HG03342 (cell line): ENCODE data around the gene DCTN4.
"Not testable (repeated sequence)": the region's sequence is repeated elsewhere in the genome, so short reads cannot be mapped to it uniquely, and the experiment has no call there.

Experiments used
- ATAC-seq: cut with Tn5 transposase; IDR thresholded peaks from one replicate; pipeline ENCODE4 v1.9.1; 2021; ENCODE audit warnings: mild to moderate bottlenecking, moderate library complexity; ENCODE audit not compliant: unreplicated experiment

DCTN4 gene

GRCh38 chr5:150758531-150759333 lies at the start of gene DCTN4:
Gene DCTN4, minus strand, starts transcription at chr5:150759017. Its CDS starts 24 bp downstream, at chr5:150758993.
- ATAC-seq, result peak; percentile 96

- ATAC-seq, result no peak
Observed at GRCh38 chr5:150804388-150804787, 45.6 kb upstream of the DCTN4 start.

DNA sequence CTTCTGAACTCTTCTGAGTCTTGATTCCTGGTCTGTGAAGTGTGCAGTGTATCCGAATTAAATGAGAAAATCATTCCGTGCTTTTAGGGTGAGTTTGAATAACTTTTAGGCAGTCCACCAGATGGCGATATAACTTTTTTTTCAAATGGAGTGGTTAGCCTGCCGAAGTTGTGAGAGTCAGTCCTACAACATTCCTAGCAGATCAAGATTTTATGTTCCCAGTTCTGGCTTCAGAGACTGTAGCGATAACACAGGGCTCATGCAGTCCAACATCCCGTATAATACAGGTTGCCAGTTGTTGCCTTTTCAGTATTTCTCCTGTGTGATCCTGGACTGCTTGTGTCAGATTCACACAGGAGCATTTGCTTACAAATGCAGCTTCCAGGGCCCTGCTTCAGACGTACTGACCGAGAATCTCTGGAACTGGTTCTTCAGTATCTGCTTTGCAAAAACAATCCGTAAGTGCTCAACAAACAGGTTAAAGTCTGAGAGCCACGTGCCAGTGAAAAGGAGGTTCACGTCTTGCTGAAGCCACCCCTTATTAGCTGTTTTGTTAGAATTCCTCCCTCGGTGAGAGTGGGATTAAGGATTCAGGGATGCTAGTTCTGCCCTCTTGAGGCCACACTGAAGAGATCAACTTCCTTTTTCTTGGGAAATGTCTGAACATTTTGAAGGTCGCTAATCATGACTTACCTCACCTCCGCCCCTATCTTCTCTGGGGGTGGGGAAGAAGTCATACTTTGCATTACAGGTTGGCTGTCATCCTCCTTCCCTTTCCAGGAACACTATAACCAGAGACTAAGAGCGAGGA lies 42.5 kb upstream of the DCTN4 start:
- no peak for ATAC-seq

DNA sequence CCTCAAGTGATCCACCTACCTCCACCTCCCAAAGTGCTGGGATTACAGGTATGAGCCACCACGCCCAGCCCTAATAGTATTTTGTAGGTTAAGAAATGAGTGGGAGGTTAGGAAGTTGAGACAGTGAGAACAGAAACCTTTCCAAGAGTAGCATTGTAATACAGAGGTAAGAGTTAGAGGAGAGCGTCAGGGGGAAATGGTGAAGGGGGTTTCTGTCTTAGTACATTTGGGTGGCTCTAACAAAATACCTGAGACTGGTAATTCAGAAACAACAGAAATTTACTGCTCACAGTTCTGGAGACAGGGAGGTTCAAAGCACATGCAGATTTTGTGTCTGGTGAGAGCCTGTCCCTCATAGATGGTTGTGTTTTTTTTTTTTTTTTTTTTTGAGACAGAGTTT lies 38.6 kb upstream of the DCTN4 start:
- ATAC-seq, result no peak

GRCh38 chr5:150794927-150795326 lies 36.1 kb upstream of the DCTN4 start:
- no peak for ATAC-seq

- not testable (repeated sequence) for ATAC-seq
Observed at GRCh38 chr5:150793423-150793888, 34.6 kb upstream of the DCTN4 start.

DNA sequence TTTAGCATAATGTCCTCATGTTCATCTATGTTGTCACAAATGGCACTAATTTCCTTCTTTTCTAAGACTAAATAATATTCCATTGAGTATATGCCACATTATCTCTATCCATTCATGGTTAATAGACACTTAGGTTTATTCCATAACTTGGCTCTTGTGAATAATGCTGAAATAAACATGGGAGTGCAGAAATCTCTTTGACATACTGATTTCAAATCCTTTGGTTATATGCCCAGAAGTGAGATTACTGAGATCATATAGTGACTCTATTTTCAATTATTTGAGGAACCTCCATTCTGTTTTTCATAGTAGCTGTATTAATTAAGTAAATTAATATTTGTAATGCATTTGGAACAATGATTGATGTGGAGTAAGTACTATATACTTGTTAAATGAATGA lies 32.7 kb upstream of the DCTN4 start:
- ATAC-seq, result no peak

DNA sequence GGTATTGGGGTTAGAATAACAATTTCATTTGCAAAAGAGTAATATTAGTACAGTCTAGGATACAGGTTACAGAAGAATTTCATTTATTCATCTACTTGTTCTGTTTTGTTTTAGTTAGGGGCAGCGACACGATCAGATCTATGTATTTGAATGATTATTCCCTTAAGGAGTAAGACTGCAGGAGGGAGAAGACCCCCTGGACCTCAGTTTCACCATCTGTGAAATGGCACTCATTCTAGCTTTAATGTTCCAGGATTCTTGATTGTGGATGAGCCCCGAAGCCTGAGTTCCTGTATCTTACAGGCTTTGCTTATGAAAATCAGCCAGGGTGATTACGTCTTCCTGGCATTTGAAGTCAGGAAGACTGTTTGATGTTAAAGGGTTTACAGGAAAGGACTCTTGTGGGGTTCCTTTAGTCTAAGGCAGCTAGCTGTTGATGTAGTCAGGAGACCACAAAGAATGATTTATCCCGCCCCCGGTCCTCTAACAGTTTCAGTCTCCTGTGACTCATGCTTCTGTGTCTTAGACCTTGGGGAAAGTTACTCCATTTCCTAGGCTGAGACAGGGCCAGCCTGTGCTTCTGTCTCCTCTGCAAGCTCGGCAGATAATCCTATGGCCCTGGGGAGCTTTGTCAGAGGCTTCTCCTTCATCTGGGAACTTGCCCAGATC lies 31.3 kb upstream of the DCTN4 start:
- peak; percentile 96 for ATAC-seq

- no peak for ATAC-seq
Observed at GRCh38 chr5:150789450-150789849, 30.6 kb upstream of the DCTN4 start.

DNA sequence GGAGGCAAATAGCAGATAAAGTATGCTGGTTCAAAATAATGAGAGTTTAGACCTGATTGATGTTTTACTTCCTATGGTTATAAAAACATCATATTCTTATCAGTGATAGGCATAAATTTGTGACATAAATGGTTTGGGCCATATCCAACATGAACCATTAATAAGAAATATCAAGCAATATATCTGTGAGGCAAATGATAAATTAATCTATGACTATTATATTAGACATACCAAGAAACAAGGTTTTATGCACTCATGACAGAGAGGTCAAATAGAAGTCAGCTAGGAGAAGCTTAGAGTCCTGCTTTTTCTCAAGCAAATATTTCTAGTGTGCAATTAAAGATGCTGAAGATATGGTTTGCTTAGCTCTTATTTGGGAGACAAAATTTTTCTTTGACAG lies 30.2 kb upstream of the DCTN4 start:
- no peak for ATAC-seq

- no peak for ATAC-seq
Observed at GRCh38 chr5:150787656-150788055, 28.8 kb upstream of the DCTN4 start.

GRCh38 chr5:150786876-150787275 lies 28.1 kb upstream of the DCTN4 start:
- no peak for ATAC-seq

GRCh38 chr5:150785950-150786349 lies 27.1 kb upstream of the DCTN4 start:
- ATAC-seq, result no peak

GRCh38 chr5:150783422-150783928 lies 24.7 kb upstream of the DCTN4 start:
- ATAC-seq, result peak; percentile 40

GRCh38 chr5:150782850-150783249 lies 24.0 kb upstream of the DCTN4 start:
- ATAC-seq, result no peak

GRCh38 chr5:150781706-150782614 lies 23.1 kb upstream of the DCTN4 start:
- ATAC-seq, result no peak

- ATAC-seq, result no peak
Observed at GRCh38 chr5:150780816-150781221, 22.0 kb upstream of the DCTN4 start.

DNA sequence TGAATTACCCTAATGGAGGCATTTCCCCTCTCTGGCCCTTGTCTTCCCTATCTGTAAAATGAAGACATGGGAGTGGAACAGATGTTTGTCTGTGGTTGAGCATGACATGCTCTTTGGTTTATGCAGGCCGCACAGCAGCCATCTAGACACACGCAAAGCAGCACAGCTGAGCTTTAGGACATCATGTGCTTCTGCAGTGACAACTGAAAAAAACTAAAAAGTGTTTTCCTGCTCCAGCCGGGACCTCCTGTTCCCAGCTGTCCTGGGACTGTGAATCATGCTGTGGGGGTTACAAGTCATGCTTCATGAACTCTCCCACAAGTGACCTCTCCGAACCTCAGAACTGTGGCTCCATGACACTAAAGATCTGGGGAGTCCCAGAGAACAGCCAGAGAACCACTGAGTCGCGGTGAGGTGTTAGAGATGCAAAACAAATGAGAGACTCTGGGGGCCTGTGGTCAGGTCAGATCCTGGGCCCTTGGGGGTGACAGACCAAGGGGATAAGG lies 21.4 kb upstream of the DCTN4 start:
- ATAC-seq, result peak; percentile 55

GRCh38 chr5:150779397-150780186 lies 20.8 kb upstream of the DCTN4 start:
- ATAC-seq, result peak; percentile 1
